K562 (cell line): Measurements from ENCODE around the gene RAB6A. TPM values are rescaled to one million over a fixed set of nuclear protein-coding genes. Genes with fewer than 3 reads are reported as not detected.

Experiments used
- DDX20 ChIP-seq: fragments of 450-650 bp; IDR thresholded peaks from 2 replicates; pipeline ENCODE4 v1.6.1; 2016; ENCODE audit warnings: missing genetic modification characterization, low read depth, mild to moderate bottlenecking, missing compliant biosample characterization, moderate library complexity
- DEAF1 ChIP-seq: fragments of 450-650 bp; formaldehyde crosslinking; IDR thresholded peaks from 2 replicates; pipeline ENCODE4 v1.4.0; 2020; ENCODE audit warnings: mild to moderate bottlenecking, moderate library complexity
- ESRRA ChIP-seq: fragments of 450-650 bp; IDR thresholded peaks from 2 replicates; pipeline ENCODE4 v1.6.1; 2014; ENCODE audit warnings: low read depth, mild to moderate bottlenecking, moderate library complexity, borderline replicate concordance
- LCOR ChIP-seq: sonication (generic); formaldehyde crosslinking; IDR thresholded peaks from 2 replicates; pipeline ENCODE4 v1.8.0; 2022; ENCODE audit warnings: mild to moderate bottlenecking, missing genetic modification reagents
- PHF21A ChIP-seq: fragments of 450-650 bp; IDR thresholded peaks from 2 replicates; pipeline ENCODE4 v1.6.1; 2017; ENCODE audit warnings: low read depth, borderline replicate concordance
- RBBP5 ChIP-seq: fragments of 200-600 bp; sonication (generic); IDR thresholded peaks from 2 replicates; pipeline ENCODE4 v1.6.1; 2012; ENCODE audit warnings: borderline replicate concordance, mild to moderate bottlenecking, low read length, control low read depth, inconsistent platforms; ENCODE audit not compliant: insufficient read depth, poor library complexity, severe bottlenecking
- ZNF12 ChIP-seq: sonication (generic); formaldehyde crosslinking; IDR thresholded peaks from 2 replicates; pipeline ENCODE4 v1.4.0; 2020; ENCODE audit warnings: mild to moderate bottlenecking, missing genetic modification reagents
- ZNF436 ChIP-seq: fragments of 250-450, 450-650 bp; sonication (Bioruptor Pico); formaldehyde crosslinking; IDR thresholded peaks from 2 replicates; pipeline ENCODE4 v1.7.0; 2020; ENCODE audit warnings: mild to moderate bottlenecking
- ZNF766 ChIP-seq: fragments of 200-800 bp; sonication (Bioruptor generic); conservative IDR thresholded peaks from 2 replicates; pipeline ENCODE4 v1.6.1; 2016; ENCODE audit warnings: missing genetic modification characterization, missing compliant biosample characterization
- polyA plus RNA-seq, 8 experiments: library from polyadenylated mRNA; depleted of rRNA in 4 of 8; stranded (reverse) in 5 of 8; unstranded in 3 of 8; fragments of >200 nt; fragmentation: Nextera tagmentation in 2 of 8; fragmentation: Illumina TruSeq in 1 of 8; extraction: Ambion mirVana in 2 of 8; extraction: Trizol in 1 of 8; gene quantifications; 2 replicates each; pipeline versions ENCODE4 v1.2.1 to v1.2.3, GENCODE V29; 2011 to 2014; ENCODE audit warnings: inconsistent platforms in 1 of 8, missing spikeins in 1 of 8
- total RNA-seq, 7 experiments: library from RNA; depleted of rRNA in 6 of 7; stranded (reverse); fragments of >200 nt in 6 of 7; fragmentation: Illumina TruSeq in 2 of 7; extraction: Trizol in 2 of 7; gene quantifications; 2 replicates each; pipeline versions ENCODE4 v1.2.1 to v1.2.3, GENCODE V29; 2011 to 2021; ENCODE audit warnings: low replicate concordance in 1 of 7
- TF ChIP-seq, protein P1 (sequence below), 2 experiments: fragments of 450-650 bp; IDR thresholded peaks; 2 replicates each; pipeline ENCODE4 v1.6.1; 2016; ENCODE audit warnings: mild to moderate bottlenecking in 2 of 2, borderline replicate concordance in 1 of 2, low read depth in 1 of 2, moderate library complexity in 1 of 2
- TF ChIP-seq, protein P2 (sequence below), 2 experiments: fragments of 450-650 bp; IDR thresholded peaks; 2 replicates each; pipeline ENCODE4 v1.6.1; 2016
- TF ChIP-seq, protein P3 (sequence below): fragments of 200-400 bp; formaldehyde crosslinking; IDR thresholded peaks from 2 replicates; pipeline ENCODE4 v1.6.1; 2017; ENCODE audit warnings: mild to moderate bottlenecking, low read depth, low read length, moderate library complexity

Gene RAB6A
- total and polyA plus RNA-seq, 9 of the 15 experiments (the other 6 are each of a cell fraction or from before 2014, with no cell fraction given), result 14.0 to 95.3 (median 45.4) TPM

- TF ChIP-seq, protein P1, sequence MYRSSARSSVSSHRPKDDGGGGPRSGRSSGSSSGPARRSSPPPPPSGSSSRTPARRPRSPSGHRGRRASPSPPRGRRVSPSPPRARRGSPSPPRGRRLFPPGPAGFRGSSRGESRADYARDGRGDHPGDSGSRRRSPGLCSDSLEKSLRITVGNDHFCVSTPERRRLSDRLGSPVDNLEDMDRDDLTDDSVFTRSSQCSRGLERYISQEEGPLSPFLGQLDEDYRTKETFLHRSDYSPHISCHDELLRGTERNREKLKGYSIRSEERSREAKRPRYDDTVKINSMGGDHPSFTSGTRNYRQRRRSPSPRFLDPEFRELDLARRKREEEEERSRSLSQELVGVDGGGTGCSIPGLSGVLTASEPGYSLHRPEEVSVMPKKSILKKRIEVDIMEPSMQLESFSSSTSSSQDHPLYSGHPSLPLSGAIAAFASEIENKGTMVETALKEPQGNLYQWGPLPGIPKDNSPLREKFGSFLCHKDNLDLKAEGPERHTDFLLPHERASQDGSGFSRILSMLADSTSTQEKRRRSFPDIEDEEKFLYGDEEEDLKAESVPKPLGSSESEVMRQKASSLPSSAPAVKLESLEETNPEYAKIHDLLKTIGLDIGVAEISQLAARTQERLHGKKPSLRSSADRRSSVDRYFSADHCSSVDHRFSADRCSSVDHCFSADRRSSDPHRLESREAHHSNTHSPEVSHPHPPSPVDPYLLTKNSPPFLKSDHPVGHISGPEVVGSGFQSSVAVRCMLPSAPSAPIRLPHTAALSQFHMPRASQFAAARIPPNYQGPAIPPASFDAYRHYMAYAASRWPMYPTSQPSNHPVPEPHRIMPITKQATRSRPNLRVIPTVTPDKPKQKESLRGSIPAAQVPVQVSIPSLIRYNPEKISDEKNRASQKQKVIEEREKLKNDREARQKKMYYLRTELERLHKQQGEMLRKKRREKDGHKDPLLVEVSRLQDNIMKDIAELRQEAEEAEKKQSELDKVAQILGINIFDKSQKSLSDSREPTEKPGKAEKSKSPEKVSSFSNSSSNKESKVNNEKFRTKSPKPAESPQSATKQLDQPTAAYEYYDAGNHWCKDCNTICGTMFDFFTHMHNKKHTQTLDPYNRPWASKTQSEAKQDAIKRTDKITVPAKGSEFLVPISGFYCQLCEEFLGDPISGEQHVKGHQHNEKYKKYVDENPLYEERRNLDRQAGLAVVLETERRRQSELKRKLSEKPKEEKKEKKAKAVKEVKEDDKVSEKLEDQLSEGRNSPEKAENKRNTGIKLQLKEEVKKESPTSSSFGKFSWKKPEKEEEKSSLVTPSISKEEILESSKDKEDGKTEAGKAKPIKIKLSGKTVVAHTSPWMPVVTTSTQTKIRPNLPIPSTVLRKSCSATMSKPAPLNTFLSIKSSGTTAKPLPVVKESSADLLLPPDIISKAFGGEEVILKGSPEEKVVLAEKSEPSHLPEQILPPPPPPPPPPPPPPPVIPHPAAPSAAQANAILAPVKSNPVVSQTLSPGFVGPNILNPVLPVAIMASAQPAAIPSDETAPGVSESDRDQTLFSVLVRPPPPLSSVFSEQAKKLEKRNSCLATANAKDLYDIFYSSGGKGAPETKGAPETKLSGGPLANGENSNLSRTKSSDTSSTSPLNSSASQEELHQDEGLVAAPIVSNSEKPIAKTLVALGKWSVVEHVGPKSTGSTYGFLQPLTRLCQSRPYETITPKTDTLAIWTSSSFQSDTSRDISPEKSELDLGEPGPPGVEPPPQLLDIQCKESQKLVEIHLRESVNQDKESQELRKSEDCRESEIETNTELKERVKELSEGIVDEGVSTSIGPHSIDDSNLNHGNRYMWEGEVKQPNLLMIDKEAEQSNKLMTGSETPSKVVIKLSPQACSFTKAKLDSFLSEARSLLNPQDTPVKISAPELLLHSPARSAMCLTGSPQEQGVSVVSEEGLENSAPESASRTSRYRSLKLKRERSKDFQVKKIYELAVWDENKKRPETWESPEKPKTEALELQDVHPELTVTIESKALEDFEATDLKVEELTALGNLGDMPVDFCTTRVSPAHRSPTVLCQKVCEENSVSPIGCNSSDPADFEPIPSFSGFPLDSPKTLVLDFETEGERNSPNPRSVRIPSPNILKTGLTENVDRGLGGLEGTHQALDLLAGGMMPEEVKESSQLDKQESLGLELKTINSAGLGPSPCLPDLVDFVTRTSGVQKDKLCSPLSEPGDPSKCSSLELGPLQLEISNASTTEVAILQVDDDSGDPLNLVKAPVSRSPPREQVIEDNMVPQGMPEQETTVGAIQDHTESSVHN (IDR thresholded peaks at IDR 0.05; ENCODE audit: borderline replicate concordance in 1 of 2, low read depth in 1 of 2), result no peak
- TF ChIP-seq DEAF1 (CRISPR knock-in tag), result 0 out of 2 replicates have a peak, but pooled peaks have one; percentile 12
- TF ChIP-seq RBBP5, result no peak
- TF ChIP-seq ZNF12 (CRISPR knock-in tag), result no peak
- TF ChIP-seq, protein P2, sequence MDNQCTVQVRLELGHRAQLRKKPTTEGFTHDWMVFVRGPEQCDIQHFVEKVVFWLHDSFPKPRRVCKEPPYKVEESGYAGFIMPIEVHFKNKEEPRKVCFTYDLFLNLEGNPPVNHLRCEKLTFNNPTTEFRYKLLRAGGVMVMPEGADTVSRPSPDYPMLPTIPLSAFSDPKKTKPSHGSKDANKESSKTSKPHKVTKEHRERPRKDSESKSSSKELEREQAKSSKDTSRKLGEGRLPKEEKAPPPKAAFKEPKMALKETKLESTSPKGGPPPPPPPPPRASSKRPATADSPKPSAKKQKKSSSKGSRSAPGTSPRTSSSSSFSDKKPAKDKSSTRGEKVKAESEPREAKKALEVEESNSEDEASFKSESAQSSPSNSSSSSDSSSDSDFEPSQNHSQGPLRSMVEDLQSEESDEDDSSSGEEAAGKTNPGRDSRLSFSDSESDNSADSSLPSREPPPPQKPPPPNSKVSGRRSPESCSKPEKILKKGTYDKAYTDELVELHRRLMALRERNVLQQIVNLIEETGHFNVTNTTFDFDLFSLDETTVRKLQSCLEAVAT (IDR thresholded peaks at IDR 0.05), result peak in 1 of 2 experiments; percentile 18; a peak in 2 of 4 replicates
- peak; percentile 41; the same call in 1 of the 2 replicates for TF ChIP-seq LCOR (CRISPR knock-in tag)
- no peak for TF ChIP-seq ZNF766 (CRISPR knock-in tag)
- no peak for TF ChIP-seq ZNF436 (CRISPR knock-in tag)
- TF ChIP-seq ESRRA, result no peak
- TF ChIP-seq, protein P3, sequence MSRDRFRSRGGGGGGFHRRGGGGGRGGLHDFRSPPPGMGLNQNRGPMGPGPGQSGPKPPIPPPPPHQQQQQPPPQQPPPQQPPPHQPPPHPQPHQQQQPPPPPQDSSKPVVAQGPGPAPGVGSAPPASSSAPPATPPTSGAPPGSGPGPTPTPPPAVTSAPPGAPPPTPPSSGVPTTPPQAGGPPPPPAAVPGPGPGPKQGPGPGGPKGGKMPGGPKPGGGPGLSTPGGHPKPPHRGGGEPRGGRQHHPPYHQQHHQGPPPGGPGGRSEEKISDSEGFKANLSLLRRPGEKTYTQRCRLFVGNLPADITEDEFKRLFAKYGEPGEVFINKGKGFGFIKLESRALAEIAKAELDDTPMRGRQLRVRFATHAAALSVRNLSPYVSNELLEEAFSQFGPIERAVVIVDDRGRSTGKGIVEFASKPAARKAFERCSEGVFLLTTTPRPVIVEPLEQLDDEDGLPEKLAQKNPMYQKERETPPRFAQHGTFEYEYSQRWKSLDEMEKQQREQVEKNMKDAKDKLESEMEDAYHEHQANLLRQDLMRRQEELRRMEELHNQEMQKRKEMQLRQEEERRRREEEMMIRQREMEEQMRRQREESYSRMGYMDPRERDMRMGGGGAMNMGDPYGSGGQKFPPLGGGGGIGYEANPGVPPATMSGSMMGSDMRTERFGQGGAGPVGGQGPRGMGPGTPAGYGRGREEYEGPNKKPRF, result no peak
- TF ChIP-seq DDX20, result no peak
- no peak for TF ChIP-seq PHF21A
These were observed 26.3 kb upstream of the RAB6A start (continued) for GRCh38 chr11:73787051-73787642.
